Mesendoderm (in vitro differentiated cells): ENCODE results near the gene RSF1.

Experiments
- DNase-seq: peaks from one replicate; pipeline ENCODE4 v3.0.0; 2013
- H2AK5ac ChIP-seq: 2 replicates; pipeline ENCODE4 v1.6.1; 2013; ENCODE audit warnings: low read length, inconsistent platforms
- H2BK120ac ChIP-seq: 2 replicates; pipeline ENCODE4 v1.6.1; 2013; ENCODE audit warnings: low read depth, mild to moderate bottlenecking, low read length, moderate library complexity, mixed read lengths
- H2BK15ac ChIP-seq: replicated peaks from 2 replicates; pipeline ENCODE4 v1.6.1; 2013; ENCODE audit warnings: low read depth, mild to moderate bottlenecking, moderate library complexity
- H2BK5ac ChIP-seq: 2 replicates; pipeline ENCODE4 v1.6.1; 2013; ENCODE audit warnings: low read length, inconsistent platforms
- H3K18ac ChIP-seq: 2 replicates; pipeline ENCODE4 v1.6.1; 2013; ENCODE audit warnings: mild to moderate bottlenecking, low read length, mixed read lengths
- H3K23ac ChIP-seq: one replicate; pipeline ENCODE4 v1.6.1; 2013; ENCODE audit warnings: low read length
- H3K27ac ChIP-seq: 2 replicates; pipeline ENCODE4 v1.5.1; 2013; ENCODE audit warnings: low read depth, mild to moderate bottlenecking, inconsistent platforms, low read length, moderate library complexity
- H3K27me3 ChIP-seq: 2 replicates; pipeline ENCODE4 v1.6.1; 2013; ENCODE audit warnings: low read length, control low read depth, mild to moderate bottlenecking, inconsistent platforms; ENCODE audit not compliant: insufficient read depth, poor library complexity
- H3K36me3 ChIP-seq: 2 replicates; pipeline ENCODE4 v1.6.1; 2013; ENCODE audit warnings: low read length, inconsistent platforms; ENCODE audit not compliant: control insufficient read depth, insufficient read depth
- H3K4ac ChIP-seq: one replicate; pipeline ENCODE4 v1.6.1; 2013; ENCODE audit warnings: low read depth, mild to moderate bottlenecking, low read length, moderate library complexity
- H3K4me1 ChIP-seq: 2 replicates; pipeline ENCODE4 v1.6.1; 2013; ENCODE audit warnings: low read depth, low read length, inconsistent platforms; ENCODE audit not compliant: control insufficient read depth
- H3K4me2 ChIP-seq: 2 replicates; pipeline ENCODE4 v1.6.1; 2013; ENCODE audit warnings: low read length
- H3K4me3 ChIP-seq: 2 replicates; pipeline ENCODE4 v1.5.1; 2013; ENCODE audit warnings: mild to moderate bottlenecking, low read length
- H3K56ac ChIP-seq: one replicate; pipeline ENCODE4 v1.6.1; 2013; ENCODE audit warnings: low read length
- H3K79me1 ChIP-seq: 2 replicates; pipeline ENCODE4 v1.6.1; 2013; ENCODE audit warnings: low read length, inconsistent platforms
- H3K79me2 ChIP-seq: 2 replicates; pipeline ENCODE4 v1.6.1; 2013; ENCODE audit warnings: mild to moderate bottlenecking, low read length; ENCODE audit not compliant: control insufficient read depth, insufficient read depth
- H3K9ac ChIP-seq: 2 replicates; pipeline ENCODE4 v1.6.1; 2013; ENCODE audit warnings: low read length, inconsistent platforms
- H4K5ac ChIP-seq: one replicate; pipeline ENCODE4 v1.6.1; 2013; ENCODE audit warnings: low read length
- H4K8ac ChIP-seq: one replicate; pipeline ENCODE4 v1.6.1; 2013; ENCODE audit warnings: low read depth, mild to moderate bottlenecking, control low read depth, low read length, moderate library complexity
- WGBS: extraction: QIAGEN DNeasy Blood & Tissue Kit; methylation state at CpG from one replicate; pipeline ENCODE4 v1.1.7; 2013; ENCODE audit warnings: low lambda C conversion rate, missing lambda C conversion rate; ENCODE audit not compliant: insufficient coverage; ENCODE audit errors: extremely low coverage; 5-methylcytosine and 5-hydroxymethylcytosine counted together

RSF1 gene

DNA sequence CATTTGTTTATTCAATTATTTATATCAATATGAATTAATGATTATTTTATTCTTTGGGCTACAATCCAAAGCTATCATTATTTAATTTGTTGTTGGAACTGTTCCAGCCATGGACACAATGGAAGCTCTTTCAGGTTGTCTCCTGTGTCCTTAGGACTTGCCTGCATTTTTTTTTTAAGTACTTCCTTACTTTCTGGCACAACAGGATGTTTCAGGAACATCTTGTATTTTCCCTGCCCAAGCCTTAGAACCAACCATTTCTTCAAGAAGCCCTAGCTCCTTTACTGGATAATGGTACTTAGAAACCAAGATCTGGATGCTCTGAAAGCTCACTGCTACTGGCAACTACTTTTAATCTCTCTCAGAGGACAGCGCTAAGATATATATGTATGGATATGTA lies 125.1 kb downstream of the RSF1 start:
- Histone ChIP-seq H3K79me2 (no peaks in the 10 kb centered on the region), H3K36me3 (no peaks in the 10 kb centered on the region), H3K27ac (no peak overlapping the region), H4K5ac (no peak overlapping the region), H3K23ac (no peak overlapping the region), H2AK5ac (no peak overlapping the region), H4K8ac (no peak overlapping the region), H3K4me1 (no peaks in the 10 kb centered on the region), H3K4me2 (no peak overlapping the region), H3K18ac (no peak overlapping the region), H3K56ac (no peak overlapping the region), H3K4me3 (no peak overlapping the region), H3K9ac (no peak overlapping the region), H3K79me1 (no peaks in the 10 kb centered on the region), H3K4ac (no peak overlapping the region), H2BK120ac (no peak overlapping the region), H2BK15ac (no peak overlapping the region), H3K27me3 (no peaks in the 10 kb centered on the region), H2BK5ac (no peak overlapping the region)
- no peak for DNase-seq
- WGBS: no CpG with 5 or more reads among the region's 1 CpG

DNA sequence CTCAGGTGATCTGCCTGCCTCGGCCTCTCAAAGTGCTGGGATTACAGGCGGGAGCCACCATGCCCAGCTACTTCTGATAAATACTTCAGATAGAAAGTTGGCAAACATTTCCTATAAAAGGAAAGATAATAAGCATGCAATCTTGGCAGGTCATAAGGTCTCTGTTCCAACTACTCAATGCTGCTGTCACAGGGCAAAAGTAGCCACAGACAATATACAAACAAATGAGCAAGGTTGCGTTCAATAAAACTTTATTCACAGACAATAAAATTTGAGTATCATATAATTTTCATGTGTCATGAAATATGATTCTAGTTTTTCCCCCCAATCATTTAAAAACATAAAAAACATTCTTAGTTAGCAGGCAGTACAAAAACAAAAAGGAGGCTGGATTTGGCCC lies 129.9 kb downstream of the RSF1 start:
- Histone ChIP-seq H3K4me3 (no peak overlapping the region), H3K27ac (no peak overlapping the region), H3K36me3 (no peaks in the 10 kb centered on the region), H4K5ac (no peak overlapping the region), H2BK120ac (no peak overlapping the region), H2BK5ac (no peak overlapping the region), H2BK15ac (no peak overlapping the region), H3K79me2 (no peaks in the 10 kb centered on the region), H3K56ac (no peak overlapping the region), H3K27me3 (no peaks in the 10 kb centered on the region), H3K18ac (no peak overlapping the region), H3K79me1 (no peaks in the 10 kb centered on the region), H2AK5ac (no peak overlapping the region), H4K8ac (no peak overlapping the region), H3K4me1 (no peaks in the 10 kb centered on the region), H3K4ac (no peak overlapping the region), H3K4me2 (no peak overlapping the region), H3K23ac (no peak overlapping the region), H3K9ac (no peak overlapping the region)
- no CpG with 5 or more reads among the region's 3 CpGs for WGBS
- DNase-seq: no peak

DNA sequence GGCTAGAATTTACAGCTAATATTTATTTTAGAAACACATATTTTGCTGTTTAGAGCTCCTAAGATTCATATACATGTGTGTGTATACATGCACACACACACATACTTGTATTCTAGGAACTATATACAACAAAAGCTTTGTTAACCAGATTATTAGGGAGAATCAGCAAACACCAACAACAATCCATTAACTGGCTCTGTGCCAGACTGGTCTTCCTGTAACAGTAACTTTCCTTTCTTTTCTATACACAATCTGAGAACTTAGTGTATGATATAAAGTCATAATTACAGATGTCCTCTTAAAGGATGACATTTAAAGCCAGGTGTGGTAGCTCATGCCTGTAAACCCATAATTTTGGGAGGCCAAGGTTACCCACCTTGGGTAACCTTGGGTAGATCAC lies 133.4 kb downstream of the RSF1 start:
- H2BK15ac ChIP-seq: no peak overlapping the region
- no peak for DNase-seq
- H3K18ac ChIP-seq: no peak overlapping the region
- no peak overlapping the region for H3K56ac ChIP-seq
- H3K4me3 ChIP-seq: no peak overlapping the region
- H2BK5ac ChIP-seq: no peak overlapping the region
- H3K79me1 ChIP-seq: no peaks in the 10 kb centered on the region
- H4K5ac ChIP-seq: no peak overlapping the region
- no peak overlapping the region for H4K8ac ChIP-seq
- H3K4me2 ChIP-seq: no peak overlapping the region
- H3K36me3 ChIP-seq: no peaks in the 10 kb centered on the region
- no peaks in the 10 kb centered on the region for H3K4me1 ChIP-seq
- no peak overlapping the region for H2AK5ac ChIP-seq
- no peak overlapping the region for H3K27ac ChIP-seq
- no peak overlapping the region for H2BK120ac ChIP-seq
- H3K4ac ChIP-seq: no peak overlapping the region
- H3K23ac ChIP-seq: no peak overlapping the region
- no peaks in the 10 kb centered on the region for H3K79me2 ChIP-seq
- no peak overlapping the region for H3K9ac ChIP-seq
- H3K27me3 ChIP-seq: no peaks in the 10 kb centered on the region

DNA sequence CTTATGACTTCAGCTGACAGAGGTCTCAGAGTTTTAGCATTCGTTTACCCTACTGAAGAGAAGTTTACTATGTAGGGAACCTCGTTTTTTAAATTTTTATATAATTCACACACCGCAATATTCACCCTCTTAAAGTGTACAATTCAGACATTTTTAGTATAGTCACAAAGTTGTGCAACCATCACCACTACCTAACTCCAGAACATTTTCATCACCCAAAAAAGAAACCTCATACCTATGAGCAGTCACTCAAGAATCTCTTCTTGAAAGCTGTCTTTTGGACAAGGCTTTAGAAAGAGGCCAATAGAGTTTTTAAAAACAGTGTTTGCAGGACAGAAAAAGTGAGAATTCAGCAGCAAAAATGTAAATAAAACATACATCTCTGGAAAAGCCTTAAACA lies 143.4 kb downstream of the RSF1 start:
- Histone ChIP-seq H2AK5ac (no peak overlapping the region), H3K4me2 (no peak overlapping the region), H3K4me1 (no peaks in the 10 kb centered on the region), H2BK5ac (no peak overlapping the region), H3K79me1 (no peaks in the 10 kb centered on the region), H3K18ac (no peak overlapping the region), H4K8ac (no peak overlapping the region), H4K5ac (no peak overlapping the region), H2BK120ac (no peak overlapping the region), H3K27me3 (no peaks in the 10 kb centered on the region), H3K9ac (no peak overlapping the region), H3K27ac (no peak overlapping the region), H2BK15ac (no peak overlapping the region), H3K23ac (no peak overlapping the region), H3K4me3 (no peak overlapping the region), H3K56ac (no peak overlapping the region), H3K79me2 (no peaks in the 10 kb centered on the region), H3K36me3 (peaks cover 1% of the 10 kb centered on the region), H3K4ac (no peak overlapping the region)
- DNase-seq: no peak
- 100% methylated on average over 1 of the region's 3 CpGs for WGBS

DNA sequence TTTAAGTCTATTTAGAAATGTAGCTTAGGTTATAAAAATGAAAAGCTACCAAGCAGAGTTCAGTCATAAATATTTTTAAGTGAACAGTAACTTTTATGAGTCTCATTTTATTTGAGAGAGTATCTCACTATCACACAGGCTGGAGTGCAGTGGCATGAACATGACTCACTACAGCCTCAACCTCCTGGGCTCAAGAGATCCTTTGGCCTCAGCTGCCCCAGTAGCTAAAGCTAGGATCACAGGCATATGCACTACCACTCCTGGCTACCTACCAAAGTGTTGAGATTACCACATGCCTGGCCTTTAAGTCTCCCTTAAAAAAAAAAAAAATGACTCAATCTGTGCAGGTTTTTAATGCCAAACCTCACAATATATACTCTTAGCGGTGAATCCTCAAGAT lies 148.3 kb downstream of the RSF1 start:
- H3K4ac ChIP-seq: no peak overlapping the region
- no peak overlapping the region for H2BK15ac ChIP-seq
- no peak overlapping the region for H3K18ac ChIP-seq
- no peak overlapping the region for H2BK5ac ChIP-seq
- no peak overlapping the region for H2AK5ac ChIP-seq
- H4K8ac ChIP-seq: no peak overlapping the region
- H2BK120ac ChIP-seq: no peak overlapping the region
- no peak overlapping the region for H4K5ac ChIP-seq
- H3K79me2 ChIP-seq: no peaks in the 10 kb centered on the region
- no peak overlapping the region for H3K4me2 ChIP-seq
- no peaks in the 10 kb centered on the region for H3K4me1 ChIP-seq
- H3K9ac ChIP-seq: no peak overlapping the region
- no peak overlapping the region for H3K4me3 ChIP-seq
- no peak for DNase-seq
- WGBS: no CpG with 5 or more reads among the region's 1 CpG
- no peak overlapping the region for H3K23ac ChIP-seq
- H3K27ac ChIP-seq: no peak overlapping the region
- peaks cover 1% of the 10 kb centered on the region for H3K36me3 ChIP-seq
- H3K79me1 ChIP-seq: no peaks in the 10 kb centered on the region
- no peak overlapping the region for H3K56ac ChIP-seq
- no peaks in the 10 kb centered on the region for H3K27me3 ChIP-seq

DNA sequence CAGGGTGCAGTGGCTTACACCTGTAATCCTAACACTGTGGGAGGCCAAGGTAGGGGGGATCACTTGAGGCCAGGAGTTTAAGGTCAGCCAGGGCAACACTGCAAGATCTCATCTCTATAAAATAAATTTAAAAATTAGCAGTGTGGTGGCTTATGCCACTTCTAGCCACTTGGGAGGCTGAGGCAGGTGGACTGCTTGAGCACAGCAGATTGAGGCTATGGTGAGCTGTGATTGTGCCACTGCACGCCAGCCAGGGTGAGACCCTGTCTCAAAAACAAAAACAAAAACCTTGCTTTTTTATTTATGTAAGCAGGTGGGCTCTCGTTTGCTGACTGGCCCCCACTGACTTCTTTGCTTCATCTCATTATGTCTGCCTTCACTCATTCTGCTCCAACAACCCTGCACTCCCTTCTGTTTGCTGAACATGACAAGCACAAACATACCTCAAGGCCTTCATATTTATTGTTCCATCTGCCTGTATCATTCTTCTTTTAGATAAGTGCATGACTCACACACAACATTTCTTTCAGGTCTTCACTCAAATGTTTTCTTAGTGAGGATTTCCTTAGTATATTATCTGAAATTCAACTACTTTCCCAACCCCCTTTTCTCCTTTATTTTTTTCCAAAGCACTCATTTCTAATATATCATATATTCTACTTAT lies 150.5 kb downstream of the RSF1 start:
- Histone ChIP-seq H3K9ac (no peak overlapping the region), H3K79me2 (no peaks in the 10 kb centered on the region), H2AK5ac (no peak overlapping the region), H2BK15ac (no peak overlapping the region), H3K27ac (no peak overlapping the region), H3K27me3 (no peaks in the 10 kb centered on the region), H2BK120ac (no peak overlapping the region), H3K4ac (no peak overlapping the region), H3K4me3 (no peak overlapping the region), H3K79me1 (no peaks in the 10 kb centered on the region), H3K4me2 (no peak overlapping the region), H2BK5ac (no peak overlapping the region), H4K8ac (no peak overlapping the region), H3K36me3 (peaks cover 3% of the 10 kb centered on the region), H4K5ac (no peak overlapping the region), H3K56ac (no peak overlapping the region), H3K4me1 (no peaks in the 10 kb centered on the region), H3K18ac (no peak overlapping the region), H3K23ac (no peak overlapping the region)
- WGBS: no CpG with 5 or more reads among the region's 2 CpGs
- DNase-seq: no peak
